Loucy (cell line): ENCODE results near the gene PRRX2.

Experiments used
- H2AFZ ChIP-seq: fragments of 200-600 bp; sonication (generic); 2 replicates; pipeline ENCODE4 v1.6.0; 2016; ENCODE audit warnings: antibody characterized with exemption, mild to moderate bottlenecking, low read length, moderate library complexity
- H3F3A ChIP-seq: fragments of 200-600 bp; 2 replicates; pipeline ENCODE4 v1.6.0; 2016; ENCODE audit warnings: antibody characterized with exemption, low read depth, mild to moderate bottlenecking
- H3K27me3 ChIP-seq: fragments of 200-600 bp; sonication (generic); 2 replicates; pipeline ENCODE4 v1.6.1; 2014; ENCODE audit warnings: low read length, mild to moderate bottlenecking; ENCODE audit not compliant: insufficient read depth, poor library complexity, severe bottlenecking
- H3K36me3 ChIP-seq: fragments of 200-600 bp; sonication (generic); 2 replicates; pipeline ENCODE4 v1.6.1; 2016; ENCODE audit warnings: low read length; ENCODE audit not compliant: insufficient read depth
- H3K4me1 ChIP-seq: fragments of 200-600 bp; sonication (generic); 2 replicates; pipeline ENCODE4 v1.5.1; 2014; ENCODE audit warnings: low read length, mild to moderate bottlenecking; ENCODE audit not compliant: insufficient read depth, poor library complexity, severe bottlenecking
- H3K4me2 ChIP-seq: fragments of 200-600 bp; sonication (generic); 2 replicates; pipeline ENCODE4 v1.6.0; 2014; ENCODE audit warnings: antibody characterized with exemption, low read length, low read depth, mild to moderate bottlenecking; ENCODE audit not compliant: poor library complexity, severe bottlenecking
- H3K4me3 ChIP-seq: fragments of 200-600 bp; sonication (generic); 2 replicates; pipeline ENCODE4 v1.5.1; 2014; ENCODE audit warnings: low read length, mild to moderate bottlenecking, mixed read lengths; ENCODE audit not compliant: poor library complexity, severe bottlenecking
- H3K79me2 ChIP-seq: fragments of 200-600 bp; sonication (generic); 2 replicates; pipeline ENCODE4 v1.6.1; 2014; ENCODE audit warnings: low read length; ENCODE audit not compliant: insufficient read depth
- H3K9ac ChIP-seq: fragments of 200-600 bp; sonication (generic); 2 replicates; pipeline ENCODE4 v1.6.0; 2014; ENCODE audit warnings: mild to moderate bottlenecking, low read depth, low read length, moderate library complexity; ENCODE audit not compliant: poor library complexity, severe bottlenecking
- H3K9me2 ChIP-seq: fragments of 200-600 bp; sonication (generic); replicated peaks from 2 replicates; pipeline ENCODE4 v1.6.1; 2016; ENCODE audit warnings: low read depth, low read length, mixed read lengths
- H3K9me3 ChIP-seq: fragments of 200-600 bp; sonication (generic); 2 replicates; pipeline ENCODE4 v1.6.1; 2014; ENCODE audit warnings: mild to moderate bottlenecking, antibody characterized with exemption, low read length, low read depth; ENCODE audit not compliant: insufficient read depth
- H4K20me1 ChIP-seq: fragments of 200-600 bp; sonication (generic); 2 replicates; pipeline ENCODE4 v1.6.0; 2014; ENCODE audit warnings: antibody characterized with exemption, low read length, mild to moderate bottlenecking; ENCODE audit not compliant: insufficient read depth, poor library complexity, severe bottlenecking
- EZH2phosphoT487 ChIP-seq: fragments of 200-600 bp; IDR thresholded peaks from 2 replicates; pipeline ENCODE4 v1.6.1; 2018; ENCODE audit warnings: antibody characterized with exemption, mild to moderate bottlenecking, moderate library complexity, borderline replicate concordance
- TF ChIP-seq, protein P1 (sequence below): fragments of 200-600 bp; sonication (generic); conservative IDR thresholded peaks from 2 replicates; pipeline ENCODE4 v1.5.1; 2014; ENCODE audit warnings: mild to moderate bottlenecking, antibody characterized with exemption, low read length

Gene PRRX2

DNA sequence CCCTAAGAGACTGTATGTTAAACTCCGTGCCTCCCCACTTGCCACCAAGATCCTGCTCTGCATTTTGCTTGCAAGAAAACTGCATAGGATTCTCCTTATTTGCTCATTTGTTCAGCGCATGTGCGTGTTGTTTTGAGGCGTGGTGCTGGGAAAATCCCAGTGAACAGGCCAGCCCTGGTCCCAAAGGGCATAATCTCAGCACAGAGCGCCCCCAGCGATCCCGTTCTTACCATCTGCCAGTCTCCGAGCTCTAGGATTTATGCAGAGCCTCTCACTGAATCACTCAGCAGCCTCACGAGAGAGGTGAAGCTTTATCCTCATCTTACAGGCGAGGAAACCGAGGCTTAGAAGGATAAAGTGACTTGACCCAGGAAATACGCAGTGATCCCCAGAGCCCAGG is 11.5 kb downstream of the PRRX2 start:
- H3K4me2 ChIP-seq: no peak overlapping the region
- no peaks in the 10 kb centered on the region for H3K79me2 ChIP-seq
- no peaks in the 10 kb centered on the region for H3K9me3 ChIP-seq
- no peak overlapping the region for H3K9ac ChIP-seq
- no peaks in the 10 kb centered on the region for H3F3A ChIP-seq
- no peak overlapping the region for H3K4me3 ChIP-seq
- no peaks in the 10 kb centered on the region for H4K20me1 ChIP-seq
- H3K36me3 ChIP-seq: no peaks in the 10 kb centered on the region
- H3K9me2 ChIP-seq: no peaks in the 10 kb centered on the region
- no peaks in the 10 kb centered on the region for H3K27me3 ChIP-seq
- no peak overlapping the region for H2AFZ ChIP-seq
- TF ChIP-seq EZH2phosphoT487: no peak
- TF ChIP-seq, protein P1, sequence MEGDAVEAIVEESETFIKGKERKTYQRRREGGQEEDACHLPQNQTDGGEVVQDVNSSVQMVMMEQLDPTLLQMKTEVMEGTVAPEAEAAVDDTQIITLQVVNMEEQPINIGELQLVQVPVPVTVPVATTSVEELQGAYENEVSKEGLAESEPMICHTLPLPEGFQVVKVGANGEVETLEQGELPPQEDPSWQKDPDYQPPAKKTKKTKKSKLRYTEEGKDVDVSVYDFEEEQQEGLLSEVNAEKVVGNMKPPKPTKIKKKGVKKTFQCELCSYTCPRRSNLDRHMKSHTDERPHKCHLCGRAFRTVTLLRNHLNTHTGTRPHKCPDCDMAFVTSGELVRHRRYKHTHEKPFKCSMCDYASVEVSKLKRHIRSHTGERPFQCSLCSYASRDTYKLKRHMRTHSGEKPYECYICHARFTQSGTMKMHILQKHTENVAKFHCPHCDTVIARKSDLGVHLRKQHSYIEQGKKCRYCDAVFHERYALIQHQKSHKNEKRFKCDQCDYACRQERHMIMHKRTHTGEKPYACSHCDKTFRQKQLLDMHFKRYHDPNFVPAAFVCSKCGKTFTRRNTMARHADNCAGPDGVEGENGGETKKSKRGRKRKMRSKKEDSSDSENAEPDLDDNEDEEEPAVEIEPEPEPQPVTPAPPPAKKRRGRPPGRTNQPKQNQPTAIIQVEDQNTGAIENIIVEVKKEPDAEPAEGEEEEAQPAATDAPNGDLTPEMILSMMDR: no peak
- no peaks in the 10 kb centered on the region for H3K4me1 ChIP-seq

DNA sequence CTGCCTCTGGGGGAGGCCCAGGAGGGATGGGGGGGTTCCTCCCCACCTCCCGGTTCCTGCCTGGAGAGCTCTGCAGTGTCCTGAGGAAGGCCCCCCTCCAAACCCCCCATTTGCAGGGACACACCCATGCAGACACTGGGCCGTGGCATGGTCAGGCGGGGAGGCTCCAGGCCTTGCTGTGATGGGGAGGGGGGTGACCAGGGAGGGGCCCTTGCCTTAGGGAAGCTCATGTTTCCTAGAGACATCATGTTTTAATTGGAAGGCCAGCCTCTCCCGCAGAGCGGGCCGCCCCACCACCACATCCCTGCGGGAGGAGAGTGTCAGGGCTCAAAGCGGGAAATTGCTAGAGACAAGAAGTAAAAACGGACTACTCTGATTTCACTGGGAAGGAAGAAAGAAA is 12.0 kb downstream of the PRRX2 start:
- Histone ChIP-seq H3K4me1 (no peaks in the 10 kb centered on the region), H3K4me2 (no peak overlapping the region), H2AFZ (no peak overlapping the region), H3K4me3 (no peak overlapping the region), H4K20me1 (no peaks in the 10 kb centered on the region), H3K79me2 (no peaks in the 10 kb centered on the region), H3K9me2 (no peaks in the 10 kb centered on the region), H3K36me3 (no peaks in the 10 kb centered on the region), H3K9me3 (no peaks in the 10 kb centered on the region), H3K9ac (no peak overlapping the region), H3K27me3 (no peaks in the 10 kb centered on the region), H3F3A (no peaks in the 10 kb centered on the region)
- TF ChIP-seq, protein P1: no peak
- TF ChIP-seq EZH2phosphoT487: no peak

DNA sequence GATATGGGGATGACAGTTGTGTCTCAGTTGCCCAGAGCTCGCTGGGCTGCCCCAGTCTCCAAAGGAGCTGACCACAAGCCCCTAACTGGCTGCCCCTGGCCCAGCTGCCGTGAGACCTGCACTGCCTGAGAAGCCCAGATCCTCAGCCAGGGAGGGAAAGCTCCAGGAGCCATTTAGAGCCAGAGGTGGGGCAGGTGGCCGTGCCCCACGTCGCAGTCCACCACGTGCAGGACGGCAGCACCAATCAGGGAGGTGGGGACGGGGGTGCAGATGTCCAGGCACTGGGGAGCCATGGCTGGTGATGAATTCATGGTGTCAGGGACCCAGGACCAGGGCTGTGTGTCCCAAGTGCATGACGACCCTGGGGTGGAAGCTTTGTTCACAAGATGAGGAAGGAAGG is 13.4 kb downstream of the PRRX2 start:
- no peak overlapping the region for H3K9ac ChIP-seq
- no peaks in the 10 kb centered on the region for H3K36me3 ChIP-seq
- H2AFZ ChIP-seq: no peak overlapping the region
- H3F3A ChIP-seq: no peaks in the 10 kb centered on the region
- H3K4me1 ChIP-seq: no peaks in the 10 kb centered on the region
- no peaks in the 10 kb centered on the region for H3K79me2 ChIP-seq
- H3K9me2 ChIP-seq: no peaks in the 10 kb centered on the region
- no peak overlapping the region for H3K4me2 ChIP-seq
- H4K20me1 ChIP-seq: no peaks in the 10 kb centered on the region
- TF ChIP-seq, protein P1: no peak
- no peaks in the 10 kb centered on the region for H3K27me3 ChIP-seq
- no peaks in the 10 kb centered on the region for H3K9me3 ChIP-seq
- H3K4me3 ChIP-seq: no peak overlapping the region
